Activated naive CD8-positive, alpha-beta T cell (primary cell): ENCODE data around the gene PAIP2.
"Not testable (repeated sequence)": the region's sequence is repeated elsewhere in the genome, so short reads cannot be mapped to it uniquely, and the experiment has no call there.

Experiments used
- H3K27ac Mint-ChIP-seq: one replicate; pipeline ENCODE4 v1.8.0; 2021; ENCODE audit warnings: mixed read lengths
- H3K27me3 Mint-ChIP-seq: one replicate; pipeline ENCODE4 v1.8.0; 2021; ENCODE audit warnings: mixed read lengths
- H3K36me3 Mint-ChIP-seq: one replicate; pipeline ENCODE4 v1.8.0; 2021; ENCODE audit warnings: mixed read lengths
- H3K4me1 Mint-ChIP-seq: one replicate; pipeline ENCODE4 v1.8.0; 2021; ENCODE audit warnings: low read depth, mixed read lengths
- H3K4me3 Mint-ChIP-seq: one replicate; pipeline ENCODE4 v1.8.0; 2021; ENCODE audit warnings: mild to moderate bottlenecking, mixed read lengths
- H3K9me3 Mint-ChIP-seq: one replicate; pipeline ENCODE4 v1.8.0; 2021; ENCODE audit warnings: low read depth, mixed read lengths

The PAIP2 gene

GRCh38 chr5:139402561-139403158 lies 61.0 kb downstream of the PAIP2 start:
- Mint-ChIP-seq H3K4me3 (peak overlapping the region; percentile 96), H3K36me3 (no peaks in the 10 kb centered on the region), H3K27ac (peak overlapping the region; percentile 100), H3K4me1 (peaks cover 29% of the 10 kb centered on the region), H3K9me3 (no peaks in the 10 kb centered on the region), H3K27me3 (no peaks in the 10 kb centered on the region)

DNA sequence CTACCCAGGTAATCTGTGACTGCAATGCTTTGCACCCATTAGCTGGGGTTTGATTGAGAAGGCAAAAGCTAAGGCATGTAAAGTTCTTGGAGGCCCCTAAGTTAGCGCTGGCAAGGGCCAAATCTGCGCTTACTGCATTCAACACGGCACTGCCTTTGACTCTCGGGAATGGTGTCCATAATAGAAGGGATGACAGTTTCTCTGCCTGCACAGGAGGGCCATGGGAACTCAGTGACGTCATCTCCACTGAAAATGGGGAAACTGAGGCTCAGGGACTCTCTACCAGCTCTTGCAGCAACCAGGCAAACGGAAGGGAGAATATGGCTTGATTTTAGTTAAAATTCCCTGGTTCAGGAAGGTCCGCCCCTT lies 61.7 kb downstream of the PAIP2 start:
- Mint-ChIP-seq H3K36me3 (no peaks in the 10 kb centered on the region), H3K9me3 (no peaks in the 10 kb centered on the region), H3K27me3 (no peaks in the 10 kb centered on the region), H3K27ac (peak overlapping the region; percentile 100), H3K4me1 (peaks cover 29% of the 10 kb centered on the region), H3K4me3 (peak overlapping the region; percentile 96)

GRCh38 chr5:139403787-139404483 lies 62.3 kb downstream of the PAIP2 start, which contains the start of gene SPATA24:
SPATA24 (minus strand) TSS chr5:139404089; CDS start chr5:139404060, 29 bp downstream.
- Mint-ChIP-seq H3K27ac (peak within 1 kb of the TSS; percentile 100), H3K4me3 (peak within 1 kb of the TSS; percentile 96), H3K4me1 (peaks cover 29% of the 10 kb centered on the region), H3K36me3 (no peaks in the 10 kb centered on the region), H3K9me3 (no peaks in the 10 kb centered on the region), H3K27me3 (no peaks in the 10 kb centered on the region)

- Mint-ChIP-seq H3K4me3 (peak overlapping the region; percentile 96), H3K4me1 (peaks cover 29% of the 10 kb centered on the region), H3K9me3 (no peaks in the 10 kb centered on the region), H3K27me3 (no peaks in the 10 kb centered on the region), H3K36me3 (no peaks in the 10 kb centered on the region), H3K27ac (peak overlapping the region; percentile 100)
Measured at GRCh38 chr5:139404484-139404840, 62.8 kb downstream of the PAIP2 start.

DNA sequence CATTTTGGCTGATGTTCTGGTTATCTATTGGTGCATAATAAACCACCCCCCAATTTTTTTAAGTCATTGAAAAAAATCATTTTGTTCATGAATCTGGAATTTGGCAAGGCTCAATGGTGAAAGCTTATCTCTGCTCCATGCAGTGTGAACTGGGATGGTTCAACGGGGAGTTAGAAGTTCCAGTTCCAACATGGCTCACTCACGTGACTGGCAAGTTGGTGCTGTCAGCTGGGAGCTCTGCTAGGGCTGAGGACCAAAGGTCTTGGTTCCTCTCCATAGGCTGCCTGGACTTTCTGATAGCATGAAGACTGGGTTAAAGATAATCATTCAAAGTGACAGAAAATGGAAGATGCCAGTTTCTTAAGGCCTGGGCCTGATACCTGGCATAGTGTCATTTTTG lies 65.3 kb downstream of the PAIP2 start:
- Mint-ChIP-seq H3K4me3 (no peak overlapping the region), H3K27ac (no peak overlapping the region), H3K4me1 (peaks cover 29% of the 10 kb centered on the region), H3K36me3 (peaks cover 10% of the 10 kb centered on the region), H3K9me3 (no peaks in the 10 kb centered on the region), H3K27me3 (no peaks in the 10 kb centered on the region)

GRCh38 chr5:139407517-139407916 lies 65.9 kb downstream of the PAIP2 start:
- H3K27me3 Mint-ChIP-seq: no peaks in the 10 kb centered on the region
- H3K27ac Mint-ChIP-seq: no peak overlapping the region
- no peaks in the 10 kb centered on the region for H3K9me3 Mint-ChIP-seq
- H3K4me1 Mint-ChIP-seq: peaks cover 26% of the 10 kb centered on the region
- peaks cover 11% of the 10 kb centered on the region for H3K36me3 Mint-ChIP-seq
- H3K4me3 Mint-ChIP-seq: no peak overlapping the region

GRCh38 chr5:139408191-139408590 lies 66.5 kb downstream of the PAIP2 start:
- no peak overlapping the region for H3K4me3 Mint-ChIP-seq

DNA sequence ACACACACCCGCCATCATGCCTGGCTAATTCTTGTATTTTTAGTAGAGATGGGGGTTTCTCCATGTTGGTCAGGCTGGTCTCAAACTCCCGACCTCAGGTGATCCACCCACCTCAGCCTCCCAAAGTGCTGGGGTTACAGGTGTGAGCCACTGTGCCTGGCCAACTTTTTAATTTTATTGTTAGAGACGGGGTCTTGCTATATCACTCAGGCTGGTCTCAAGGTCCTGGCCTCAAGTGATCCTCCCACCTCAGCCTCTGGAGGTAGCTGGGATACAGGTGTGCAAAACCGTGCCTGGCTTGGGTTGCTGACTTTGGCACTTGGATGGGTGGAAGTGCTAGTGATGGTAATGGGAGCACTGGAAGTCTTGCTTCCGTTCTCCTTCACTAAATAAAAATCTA lies 67.5 kb downstream of the PAIP2 start:
- Mint-ChIP-seq H3K4me1 (peaks cover 17% of the 10 kb centered on the region), H3K36me3 (peaks cover 19% of the 10 kb centered on the region)
- not testable (repeated sequence) for H3K9me3 Mint-ChIP-seq, H3K27me3 Mint-ChIP-seq, H3K27ac Mint-ChIP-seq, H3K4me3 Mint-ChIP-seq

More at GRCh38 chr5:139408191-139408590, 66.5 kb downstream of the PAIP2 start:
- Mint-ChIP-seq H3K27me3 (no peaks in the 10 kb centered on the region), H3K9me3 (no peaks in the 10 kb centered on the region), H3K36me3 (peaks cover 14% of the 10 kb centered on the region), H3K4me1 (peaks cover 19% of the 10 kb centered on the region), H3K27ac (no peak overlapping the region)

DNA sequence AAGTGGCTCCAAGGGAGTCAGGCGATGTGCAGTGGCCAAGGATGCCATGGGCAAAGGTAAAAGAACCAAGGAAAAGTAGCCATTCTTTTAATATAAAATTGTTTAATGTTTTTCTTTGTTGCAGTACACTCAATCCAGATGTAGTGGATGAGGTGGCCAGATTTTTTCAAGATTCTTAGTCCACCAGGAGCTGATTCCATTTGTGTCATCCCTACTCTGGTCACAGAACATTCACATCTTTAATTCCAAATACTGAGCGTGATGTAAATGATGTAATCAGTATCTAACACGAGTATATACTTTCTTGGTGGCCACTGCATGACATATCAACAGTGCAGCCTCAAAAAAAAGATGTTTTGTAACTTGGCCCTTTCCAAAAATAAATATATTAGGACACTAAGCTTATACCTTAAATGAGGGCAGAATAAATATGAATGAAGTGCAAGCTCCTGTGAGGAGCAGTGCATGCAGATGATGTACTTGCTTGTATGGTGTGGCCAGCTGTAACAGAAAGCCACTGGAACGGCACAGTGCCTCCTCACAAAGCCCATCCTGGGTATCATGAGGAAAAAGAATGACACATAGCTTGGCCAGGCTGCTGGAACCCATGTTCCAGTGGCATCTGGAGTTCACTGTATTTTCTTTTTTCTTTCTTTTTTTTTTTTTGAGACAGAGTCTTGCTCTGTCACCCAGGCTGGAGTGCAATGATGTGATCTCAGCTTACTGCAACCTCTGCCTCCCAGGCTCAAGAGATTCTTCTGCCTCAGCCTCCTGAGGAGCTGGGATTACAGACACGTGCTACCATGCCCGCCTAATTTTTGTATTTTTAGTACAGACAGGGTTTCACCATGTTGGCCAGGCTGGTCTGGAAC lies 68.7 kb downstream of the PAIP2 start:
- H3K4me3 Mint-ChIP-seq: no peak overlapping the region

DNA sequence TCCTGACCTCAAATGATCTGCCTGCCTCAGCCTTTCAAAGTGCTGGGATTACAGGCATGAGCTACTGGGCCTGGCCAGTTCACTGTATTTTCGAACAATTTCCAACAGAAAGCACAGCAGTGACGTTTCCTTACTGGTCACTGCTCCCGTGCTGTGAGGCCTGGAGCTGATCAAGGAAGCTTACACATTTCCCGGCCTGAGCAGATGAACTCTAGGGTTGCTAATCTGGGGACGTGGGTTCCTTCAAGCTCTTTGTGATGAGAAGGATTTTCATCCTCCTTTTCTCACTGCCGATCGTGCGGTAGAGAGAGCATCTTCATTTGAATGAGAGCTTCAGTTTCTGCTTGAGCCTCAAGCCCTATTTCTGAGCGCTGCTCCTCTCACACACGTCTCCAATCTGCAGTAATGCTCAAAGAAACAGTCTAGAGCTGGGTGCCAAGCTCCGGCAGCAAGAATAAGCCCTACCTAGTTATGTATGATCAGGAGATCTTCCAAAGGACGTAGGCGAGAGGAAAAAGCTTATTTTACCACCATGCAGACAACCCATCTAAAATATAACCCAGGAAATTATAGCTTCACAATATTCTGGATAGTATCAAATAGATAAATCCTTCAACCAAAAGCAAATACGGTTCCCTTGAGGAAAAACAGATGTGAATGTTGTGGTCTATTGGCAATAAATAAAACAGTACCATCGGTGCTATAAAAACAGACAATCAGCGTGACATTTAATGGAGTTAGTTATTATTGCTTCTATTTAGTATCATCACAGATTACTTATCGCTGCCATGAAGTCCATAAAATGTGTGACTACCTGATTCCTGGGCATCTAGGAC lies 69.6 kb downstream of the PAIP2 start:
- H3K9me3 Mint-ChIP-seq: no peaks in the 10 kb centered on the region
- peaks cover 30% of the 10 kb centered on the region for H3K4me1 Mint-ChIP-seq
- H3K27ac Mint-ChIP-seq: no peak overlapping the region
- H3K4me3 Mint-ChIP-seq: no peak overlapping the region
- peaks cover 23% of the 10 kb centered on the region for H3K36me3 Mint-ChIP-seq
- H3K27me3 Mint-ChIP-seq: no peaks in the 10 kb centered on the region

More for the DNA sequence above, 68.7 kb downstream of the PAIP2 start:
- Mint-ChIP-seq H3K9me3 (no peaks in the 10 kb centered on the region), H3K27ac (no peak overlapping the region), H3K36me3 (peaks cover 22% of the 10 kb centered on the region), H3K27me3 (no peaks in the 10 kb centered on the region), H3K4me1 (peaks cover 22% of the 10 kb centered on the region)

GRCh38 chr5:139413153-139413552 lies 71.5 kb downstream of the PAIP2 start:
- no peaks in the 10 kb centered on the region for H3K9me3 Mint-ChIP-seq
- H3K36me3 Mint-ChIP-seq: peaks cover 26% of the 10 kb centered on the region
- no peaks in the 10 kb centered on the region for H3K27me3 Mint-ChIP-seq
- peaks cover 30% of the 10 kb centered on the region for H3K4me1 Mint-ChIP-seq
- H3K4me3 Mint-ChIP-seq: no peak overlapping the region
- H3K27ac Mint-ChIP-seq: no peak overlapping the region

DNA sequence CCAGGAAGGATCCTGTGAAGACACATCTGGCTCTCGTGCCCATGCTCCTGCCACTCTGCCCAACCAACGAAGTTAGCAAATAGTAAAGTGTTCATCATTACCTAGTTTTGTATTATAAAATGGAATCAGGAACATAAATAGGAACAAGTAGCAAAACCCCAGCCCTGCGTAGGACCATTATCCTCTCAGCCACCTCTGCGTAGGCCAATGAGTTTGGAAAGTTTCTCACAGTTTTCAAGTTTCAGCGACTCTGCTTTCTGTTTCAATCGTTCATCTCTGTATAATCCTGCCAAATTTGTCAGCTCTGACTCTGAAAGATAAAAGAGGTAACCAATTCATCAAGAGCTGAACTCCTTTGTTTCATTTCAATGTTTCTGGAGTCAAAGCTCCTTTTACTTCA lies 72.3 kb downstream of the PAIP2 start:
- Mint-ChIP-seq H3K27me3 (no peaks in the 10 kb centered on the region), H3K4me1 (peaks cover 30% of the 10 kb centered on the region)

DNA sequence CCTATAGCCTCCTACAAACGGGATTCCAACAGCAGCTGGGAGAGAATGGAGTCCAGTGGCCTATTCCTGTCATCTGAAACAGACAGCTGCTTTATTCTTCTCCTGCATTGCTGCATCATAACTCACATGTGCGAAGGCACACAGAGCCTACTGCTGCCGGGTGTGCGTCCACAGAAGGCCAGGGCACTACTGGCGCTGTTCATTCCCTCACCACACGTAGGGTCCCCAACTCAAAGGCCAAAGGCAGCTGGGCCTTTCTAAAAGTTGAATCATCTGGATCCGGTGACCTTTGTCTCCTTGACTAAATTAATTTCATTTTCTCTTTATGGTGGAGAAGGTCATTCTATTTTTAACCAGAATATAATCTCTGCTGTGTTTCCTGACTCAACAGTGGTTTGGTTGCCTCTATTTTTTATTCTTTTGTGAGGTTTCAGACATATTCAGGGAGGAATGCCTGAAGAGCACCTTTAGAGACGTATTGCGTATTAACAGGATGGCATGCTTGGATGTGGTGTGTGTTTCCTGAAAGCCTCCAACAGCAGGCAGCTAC lies 73.0 kb downstream of the PAIP2 start:
- Mint-ChIP-seq H3K27ac (peak overlapping the region; percentile 86), H3K4me1 (peaks cover 30% of the 10 kb centered on the region), H3K4me3 (peak overlapping the region; percentile 66)

More for the DNA sequence above, 72.3 kb downstream of the PAIP2 start:
- H3K4me3 Mint-ChIP-seq: peak overlapping the region; percentile 3
- peaks cover 28% of the 10 kb centered on the region for H3K36me3 Mint-ChIP-seq
- no peaks in the 10 kb centered on the region for H3K9me3 Mint-ChIP-seq
- H3K27ac Mint-ChIP-seq: peak overlapping the region; percentile 86

DNA sequence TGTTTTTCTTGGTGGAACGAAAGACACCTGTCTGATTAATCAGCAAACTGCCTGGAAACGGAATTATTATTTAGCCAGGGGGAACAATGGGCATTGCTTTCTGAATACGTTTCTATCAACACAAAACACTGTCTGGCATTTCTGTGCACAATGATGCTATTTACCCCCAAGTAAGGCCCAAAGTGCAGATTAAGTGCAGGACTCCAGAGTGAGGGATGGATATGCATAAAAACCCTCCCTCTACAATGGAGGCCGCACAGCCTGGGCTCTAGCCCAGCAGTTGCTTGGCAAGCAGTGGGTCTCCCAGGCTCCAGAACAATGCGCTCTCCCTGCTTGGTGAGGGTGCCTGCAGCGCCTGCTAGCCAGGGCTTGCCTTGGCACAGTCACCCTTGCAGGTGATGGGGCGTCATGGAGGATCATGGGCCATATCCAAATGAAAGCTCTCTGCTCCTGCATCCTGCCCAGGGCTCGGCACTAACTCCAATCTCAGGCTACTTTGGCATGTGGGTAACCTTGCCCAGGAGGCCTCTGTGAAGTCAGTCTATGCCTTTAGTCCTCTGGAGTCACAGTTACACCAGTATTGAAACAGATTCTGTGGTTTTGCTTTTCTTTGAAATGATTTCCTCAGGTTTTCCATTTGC lies 73.7 kb downstream of the PAIP2 start:
- no peaks in the 10 kb centered on the region for H3K9me3 Mint-ChIP-seq
- peaks cover 26% of the 10 kb centered on the region for H3K36me3 Mint-ChIP-seq
- peak overlapping the region; percentile 66 for H3K4me3 Mint-ChIP-seq
- peaks cover 30% of the 10 kb centered on the region for H3K4me1 Mint-ChIP-seq
- H3K27ac Mint-ChIP-seq: peak overlapping the region; percentile 86
- H3K27me3 Mint-ChIP-seq: no peaks in the 10 kb centered on the region

More for the DNA sequence above, 73.0 kb downstream of the PAIP2 start:
- H3K27me3 Mint-ChIP-seq: no peaks in the 10 kb centered on the region
- no peaks in the 10 kb centered on the region for H3K9me3 Mint-ChIP-seq
- H3K36me3 Mint-ChIP-seq: peaks cover 28% of the 10 kb centered on the region
